GM12891 (cell line): ENCODE results near the gene TWSG1.

Experiments used
- POLR2A ChIP-seq: IDR thresholded peaks from 2 replicates; pipeline ENCODE4 v1.6.1; 2011; ENCODE audit warnings: low read depth, low read length, control low read depth
- POLR2AphosphoS5 ChIP-seq: IDR thresholded peaks from 2 replicates; pipeline ENCODE4 v1.6.1; 2011; ENCODE audit warnings: low read depth, low read length, control low read depth
- SPI1 ChIP-seq: IDR thresholded peaks from 2 replicates; pipeline ENCODE4 v1.6.1; 2011; ENCODE audit warnings: low read depth, low read length, control low read depth

DNA sequence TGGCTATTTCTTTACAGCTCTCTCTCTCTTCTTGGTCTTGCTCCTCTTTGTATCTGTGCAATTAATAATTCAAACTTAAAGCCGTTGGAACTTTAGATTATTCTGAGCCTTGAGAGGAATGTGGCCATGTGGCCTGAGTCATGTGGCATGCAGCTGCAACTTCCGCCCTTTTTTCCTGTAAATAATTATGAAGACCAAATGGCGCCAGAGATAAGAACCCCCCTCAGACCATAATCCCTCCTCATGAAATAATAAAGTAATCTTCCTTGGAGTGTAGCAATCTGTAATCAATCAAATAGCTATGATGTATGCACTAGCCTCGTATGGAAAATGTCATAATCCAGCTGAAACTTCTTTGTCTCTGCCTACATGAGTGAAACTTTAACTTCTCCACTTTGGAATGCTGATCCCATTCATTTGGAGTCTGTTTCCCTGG is 13.5 kb upstream of the TWSG1 start:
- TF ChIP-seq POLR2A: no peak
- no peak for TF ChIP-seq POLR2AphosphoS5
- no peak for TF ChIP-seq SPI1
